HUES64 (cell line): ENCODE results near the gene CD44.

ENCODE experiments used
- H3K27ac ChIP-seq: 2 replicates; pipeline ENCODE4 v1.7.0; 2013; ENCODE audit warnings: low read depth, low read length, inconsistent platforms
- H3K27me3 ChIP-seq: 2 replicates; pipeline ENCODE4 v1.6.1; 2013; ENCODE audit warnings: mild to moderate bottlenecking, low read length; ENCODE audit not compliant: insufficient read depth
- H3K36me3 ChIP-seq: 2 replicates; pipeline ENCODE4 v1.6.1; 2013; ENCODE audit warnings: mild to moderate bottlenecking, low read length; ENCODE audit not compliant: insufficient read depth
- H3K4me1 ChIP-seq: 2 replicates; pipeline ENCODE4 v1.6.1; 2013; ENCODE audit warnings: mild to moderate bottlenecking, low read length, moderate library complexity; ENCODE audit not compliant: insufficient read depth
- H3K4me3 ChIP-seq: 2 replicates; pipeline ENCODE4 v1.5.1; 2013; ENCODE audit warnings: mild to moderate bottlenecking, low read length, moderate library complexity
- H3K9ac ChIP-seq: 2 replicates; pipeline ENCODE4 v1.6.1; 2013; ENCODE audit warnings: mild to moderate bottlenecking, low read depth, low read length
- H3K9me3 ChIP-seq: 2 replicates; pipeline ENCODE4 v1.6.1; 2013; ENCODE audit warnings: low read depth, low read length; ENCODE audit not compliant: insufficient read depth
- WGBS: fragments of 150-250, 120-280 bp; methylation state at CpG from one replicate; pipeline ENCODE4 v1.1.7; 2013; ENCODE audit warnings: missing lambda C conversion rate; 5-methylcytosine and 5-hydroxymethylcytosine counted together

CD44 gene

DNA sequence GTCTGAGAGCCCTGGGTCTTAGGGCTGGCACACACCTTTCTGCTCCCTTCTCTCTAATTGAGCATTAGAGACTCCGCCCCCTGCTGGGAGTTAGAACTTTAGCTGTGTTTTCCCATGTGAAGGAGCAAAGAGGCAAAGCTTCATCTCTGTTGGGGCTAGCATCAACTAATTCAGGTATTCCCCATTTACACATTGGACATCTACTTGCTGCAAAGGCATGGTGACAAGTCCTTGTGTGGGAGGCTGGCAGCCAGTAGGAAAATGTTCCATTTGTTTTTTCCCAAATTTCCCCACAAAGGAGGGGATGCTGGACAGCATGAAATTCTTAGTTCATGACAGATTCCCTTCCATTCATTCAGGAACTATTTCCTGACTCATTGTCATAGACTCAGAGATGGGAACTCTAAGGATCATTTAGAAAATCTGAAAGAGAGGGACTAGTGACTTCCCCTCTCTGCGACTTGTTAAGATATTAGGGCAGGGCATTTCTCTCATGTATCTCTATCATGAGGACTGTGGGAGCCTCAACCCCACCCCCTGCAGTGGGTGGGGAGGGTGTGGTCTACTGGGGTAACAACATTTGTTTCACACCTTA is 3.6 kb downstream of the CD44 start:
- H3K36me3 ChIP-seq = no peaks in the 10 kb centered on the region
- peaks cover 36% of the 10 kb centered on the region for H3K27me3 ChIP-seq
- H3K27ac ChIP-seq = no peak overlapping the region
- no peak overlapping the region for H3K9ac ChIP-seq
- WGBS = 83% methylated on average over 1 of the region's 2 CpGs
- peaks cover 11% of the 10 kb centered on the region; the same call in 1 of the 2 replicates for H3K4me1 ChIP-seq
- H3K4me3 ChIP-seq = no peak overlapping the region
- H3K9me3 ChIP-seq = no peaks in the 10 kb centered on the region

DNA sequence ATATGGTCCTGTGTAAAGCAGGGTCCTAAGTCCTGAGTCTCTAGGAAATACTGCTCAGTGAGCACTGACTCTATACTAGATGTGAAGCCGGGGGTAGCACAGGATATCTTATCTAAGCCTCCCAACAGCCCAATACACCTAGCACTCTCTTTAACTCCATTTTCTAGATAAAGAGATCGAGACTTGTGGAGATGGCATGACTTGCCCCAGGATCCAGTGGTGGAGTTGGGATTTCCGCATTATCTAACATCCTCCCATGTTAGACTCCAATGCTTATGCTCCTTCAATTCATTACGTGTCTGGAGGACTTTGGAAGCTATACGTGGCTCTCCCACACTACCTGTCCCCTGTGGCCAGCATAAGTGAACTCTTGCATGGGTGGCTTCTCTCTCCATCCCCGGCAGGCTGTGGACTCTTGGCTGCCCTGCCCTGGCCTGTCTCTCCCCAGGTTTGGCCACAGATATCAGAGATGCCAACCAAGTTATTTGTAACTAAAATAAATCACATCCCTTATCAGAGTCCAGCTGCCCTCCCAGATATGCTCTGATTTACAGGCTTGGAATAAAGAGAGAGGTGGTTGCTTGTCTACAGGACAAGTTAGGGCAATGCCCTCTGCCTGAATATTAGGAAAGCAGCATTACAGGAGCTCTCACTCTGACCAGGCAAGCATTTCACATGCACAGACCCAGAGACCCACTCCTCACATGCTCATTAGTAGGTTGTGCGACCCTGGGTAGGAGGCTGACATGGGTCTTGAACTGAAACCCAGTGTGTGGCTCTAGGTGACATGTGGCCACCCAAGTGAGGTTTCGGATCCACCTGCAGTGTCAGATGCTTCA is 4.5 kb downstream of the CD44 start:
- Histone ChIP-seq H3K9me3 (no peaks in the 10 kb centered on the region), H3K27ac (no peak overlapping the region), H3K9ac (no peak overlapping the region), H3K36me3 (no peaks in the 10 kb centered on the region), H3K4me1 (peaks cover 17% of the 10 kb centered on the region; the same call in 1 of the 2 replicates), H3K4me3 (no peak overlapping the region), H3K27me3 (peaks cover 26% of the 10 kb centered on the region)
- 93% methylated on average over 8 of the region's 8 CpGs for WGBS

DNA sequence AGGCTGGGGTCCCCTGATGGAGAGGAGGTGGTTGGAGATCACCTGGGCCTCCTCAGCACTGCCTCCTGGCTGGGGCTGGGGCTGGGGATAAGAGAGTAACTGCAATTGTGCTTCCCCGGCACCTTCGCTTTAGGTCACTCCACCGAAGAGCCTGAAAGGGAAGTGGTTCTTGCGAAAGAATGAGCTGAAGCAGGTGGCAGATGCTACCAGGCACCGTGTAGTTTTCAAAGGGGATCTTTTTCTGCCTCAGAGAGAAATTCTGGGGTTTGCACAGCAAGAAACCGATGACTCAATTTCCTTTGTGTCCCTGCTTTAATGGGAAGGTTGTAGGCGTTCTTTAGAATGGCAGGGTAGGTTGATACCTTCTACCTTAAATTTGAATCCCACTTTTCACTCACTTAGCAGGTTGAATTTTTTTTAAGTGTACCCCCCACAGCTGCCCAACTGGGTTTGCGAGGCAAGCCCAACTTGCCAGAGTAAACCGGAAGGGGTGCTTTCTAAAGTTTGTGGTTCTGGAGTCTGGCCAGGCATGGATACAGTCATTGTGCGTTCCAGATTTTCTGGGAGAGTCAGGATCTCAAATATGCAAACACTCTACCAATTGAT is 5.3 kb downstream of the CD44 start:
- Histone ChIP-seq H3K36me3 (no peaks in the 10 kb centered on the region), H3K27me3 (peaks cover 19% of the 10 kb centered on the region), H3K4me3 (no peak overlapping the region), H3K9me3 (no peaks in the 10 kb centered on the region), H3K27ac (no peak overlapping the region), H3K4me1 (peaks cover 18% of the 10 kb centered on the region; the same call in 1 of the 2 replicates), H3K9ac (no peak overlapping the region)
- 79% methylated on average over 9 of the region's 10 CpGs for WGBS

DNA sequence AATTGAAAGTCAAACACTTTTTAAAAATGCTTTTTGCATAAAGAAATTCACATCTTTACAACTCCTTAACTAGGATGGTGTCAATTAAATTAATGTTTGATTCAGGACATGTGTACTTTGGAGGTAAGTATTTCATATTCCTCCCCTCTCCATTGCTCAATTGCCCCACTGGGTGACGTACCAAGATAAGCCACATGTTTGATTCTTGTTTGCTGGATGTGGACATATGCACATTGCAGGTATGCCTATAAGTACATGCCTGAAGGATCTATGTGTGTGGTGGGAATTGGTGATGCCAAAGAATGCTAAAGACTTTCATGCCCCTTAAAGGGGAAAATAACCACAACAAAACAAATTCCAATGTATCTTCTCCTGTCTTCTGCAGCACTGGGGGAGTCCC is 5.8 kb downstream of the CD44 start:
- no peak overlapping the region for H3K4me3 ChIP-seq
- WGBS = 92% methylated on average over 1 of the region's 1 CpG

DNA sequence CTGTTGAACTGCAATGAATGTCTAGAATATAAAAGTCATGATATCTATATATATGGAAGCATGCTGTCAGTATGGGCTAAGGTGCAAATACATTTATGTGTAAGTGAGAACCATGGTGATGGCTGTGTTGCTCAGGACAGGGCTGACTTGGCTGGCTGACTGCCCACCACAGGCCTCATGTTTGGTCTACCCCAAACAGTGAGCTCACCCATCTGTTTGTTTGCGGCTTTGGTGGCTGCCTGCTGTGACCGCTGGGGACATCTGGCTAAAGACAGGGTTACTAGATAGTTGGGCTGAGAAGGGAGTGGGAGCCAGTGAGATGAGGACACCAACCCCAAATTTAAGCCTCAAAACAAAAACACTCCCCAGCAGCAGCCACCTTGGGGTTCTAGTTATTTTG is 6.3 kb downstream of the CD44 start:
- Histone ChIP-seq H3K9me3 (no peaks in the 10 kb centered on the region), H3K4me3 (no peak overlapping the region), H3K27me3 (peaks cover 9% of the 10 kb centered on the region), H3K4me1 (peaks cover 18% of the 10 kb centered on the region; the same call in 1 of the 2 replicates), H3K27ac (no peak overlapping the region), H3K9ac (no peak overlapping the region), H3K36me3 (no peaks in the 10 kb centered on the region)
- WGBS = 100% methylated on average over 1 of the region's 2 CpGs

More for the DNA sequence above, 5.8 kb downstream of the CD44 start:
- Histone ChIP-seq H3K36me3 (no peaks in the 10 kb centered on the region), H3K27ac (no peak overlapping the region), H3K9ac (no peak overlapping the region), H3K9me3 (no peaks in the 10 kb centered on the region), H3K4me1 (peaks cover 18% of the 10 kb centered on the region; the same call in 1 of the 2 replicates), H3K27me3 (peaks cover 13% of the 10 kb centered on the region)

DNA sequence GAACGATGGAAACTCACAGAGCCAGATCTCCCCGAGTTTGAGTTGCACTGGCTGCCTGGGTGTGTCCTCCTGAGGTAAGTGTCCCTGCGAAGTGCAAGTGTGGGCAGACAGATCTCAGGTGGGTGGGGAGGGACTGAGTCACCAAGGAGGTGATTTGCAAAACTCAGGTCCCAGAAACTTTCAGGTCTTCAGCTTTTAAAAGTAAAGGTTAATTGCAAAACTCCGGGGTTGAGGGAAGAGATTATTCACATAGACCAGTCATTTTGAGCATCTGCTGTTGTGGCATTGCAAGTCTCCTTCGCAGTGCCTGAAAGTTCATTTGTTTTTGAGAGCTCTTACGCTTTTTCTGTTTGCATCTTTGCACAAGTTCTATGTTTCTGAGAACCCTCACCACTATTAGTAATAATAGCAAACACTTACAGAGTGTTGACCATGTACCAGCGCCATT is 7.1 kb downstream of the CD44 start:
- Histone ChIP-seq H3K27ac (no peak overlapping the region), H3K9me3 (no peaks in the 10 kb centered on the region), H3K4me1 (peaks cover 18% of the 10 kb centered on the region; the same call in 1 of the 2 replicates), H3K27me3 (peaks cover 4% of the 10 kb centered on the region; the same call in 1 of the 2 replicates), H3K4me3 (no peak overlapping the region), H3K36me3 (no peaks in the 10 kb centered on the region), H3K9ac (no peak overlapping the region)
- WGBS = 84% methylated on average over 7 of the region's 7 CpGs

DNA sequence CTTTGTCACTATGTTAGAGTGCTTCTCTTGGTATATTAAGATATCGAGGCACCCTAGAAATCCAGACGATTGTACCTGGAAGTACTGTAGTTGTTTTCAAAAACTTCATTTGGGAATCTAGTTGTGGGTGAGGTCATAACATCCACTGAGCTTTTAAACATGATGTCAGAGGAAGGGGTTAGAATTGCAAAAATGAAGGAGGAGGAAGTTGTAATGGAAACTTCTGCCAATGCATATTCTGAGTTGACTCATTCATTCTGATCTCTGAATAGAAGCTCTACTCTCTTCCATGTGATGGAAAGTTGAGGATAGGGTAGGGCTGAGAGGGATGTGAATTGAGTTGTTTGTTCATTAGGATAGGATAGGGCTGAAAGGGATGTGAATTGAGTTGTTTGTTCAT is 7.7 kb downstream of the CD44 start:
- no peak overlapping the region for H3K9ac ChIP-seq
- WGBS = 97% methylated on average over 2 of the region's 2 CpGs
- no peaks in the 10 kb centered on the region for H3K27me3 ChIP-seq
- no peak overlapping the region for H3K27ac ChIP-seq
- peaks cover 25% of the 10 kb centered on the region for H3K4me1 ChIP-seq
- no peaks in the 10 kb centered on the region for H3K36me3 ChIP-seq
- H3K4me3 ChIP-seq = no peak overlapping the region
- H3K9me3 ChIP-seq = no peaks in the 10 kb centered on the region

DNA sequence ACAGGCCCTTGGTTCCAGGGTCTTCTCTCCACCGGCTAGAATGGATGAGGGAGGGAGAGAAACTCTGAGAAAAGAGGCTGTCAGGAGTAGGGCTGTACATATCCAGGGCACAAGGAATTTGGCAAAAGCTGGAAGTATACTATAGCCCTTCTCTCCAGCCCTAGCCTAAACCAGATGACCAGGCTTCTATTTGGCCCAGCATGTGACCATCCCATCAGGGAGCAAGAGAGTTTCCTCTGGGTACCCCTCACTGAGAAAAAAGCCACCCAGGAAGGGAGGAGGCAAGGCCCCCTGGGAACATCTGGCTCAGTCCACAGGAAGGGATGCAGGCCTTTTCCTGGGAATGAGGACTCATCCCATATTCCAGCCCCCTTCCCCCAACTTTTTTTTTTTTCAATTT is 8.3 kb downstream of the CD44 start:
- no peak overlapping the region for H3K9ac ChIP-seq
- no peaks in the 10 kb centered on the region for H3K9me3 ChIP-seq
- H3K27ac ChIP-seq = no peak overlapping the region
- peaks cover 30% of the 10 kb centered on the region for H3K4me1 ChIP-seq
- no peaks in the 10 kb centered on the region for H3K36me3 ChIP-seq
- WGBS = 64% methylated on average over 1 of the region's 1 CpG
- H3K27me3 ChIP-seq = no peaks in the 10 kb centered on the region
- H3K4me3 ChIP-seq = no peak overlapping the region

DNA sequence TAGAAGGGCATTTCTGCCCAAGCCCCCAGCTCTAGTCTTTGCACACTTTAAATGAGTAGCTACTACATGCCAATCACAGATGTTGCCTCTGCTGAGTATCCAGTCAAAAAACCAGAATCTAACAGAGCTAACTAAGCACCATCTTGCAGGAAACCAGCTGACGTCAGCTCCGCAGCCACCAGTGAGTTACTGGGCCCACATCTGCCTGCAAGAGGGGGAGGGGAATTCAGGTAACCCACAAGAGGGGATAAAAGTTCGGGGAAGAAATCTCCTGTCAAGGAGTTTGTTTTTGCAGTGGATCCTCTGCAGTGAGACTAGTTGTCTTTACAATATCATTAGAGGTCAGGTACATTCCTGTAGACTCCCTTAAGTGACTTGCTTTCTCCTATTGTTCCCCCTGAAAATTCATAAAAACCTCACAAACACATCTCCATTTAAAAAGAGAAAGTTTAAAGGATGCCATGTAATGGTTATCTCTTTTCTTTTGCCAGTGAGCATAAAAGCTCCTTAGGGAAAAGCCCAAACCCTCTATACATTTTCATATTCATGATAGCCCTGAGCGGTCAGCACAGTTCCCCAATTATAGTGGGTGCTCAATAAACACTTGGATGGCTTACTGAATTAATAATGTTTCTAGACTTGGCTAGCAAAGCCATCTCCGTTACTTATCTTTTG is 9.3 kb downstream of the CD44 start:
- Histone ChIP-seq H3K9me3 (no peaks in the 10 kb centered on the region), H3K27ac (no peak overlapping the region), H3K27me3 (no peaks in the 10 kb centered on the region), H3K36me3 (no peaks in the 10 kb centered on the region), H3K4me1 (peaks cover 35% of the 10 kb centered on the region), H3K4me3 (no peak overlapping the region), H3K9ac (no peak overlapping the region)
- 80% methylated on average over 4 of the region's 5 CpGs for WGBS

DNA sequence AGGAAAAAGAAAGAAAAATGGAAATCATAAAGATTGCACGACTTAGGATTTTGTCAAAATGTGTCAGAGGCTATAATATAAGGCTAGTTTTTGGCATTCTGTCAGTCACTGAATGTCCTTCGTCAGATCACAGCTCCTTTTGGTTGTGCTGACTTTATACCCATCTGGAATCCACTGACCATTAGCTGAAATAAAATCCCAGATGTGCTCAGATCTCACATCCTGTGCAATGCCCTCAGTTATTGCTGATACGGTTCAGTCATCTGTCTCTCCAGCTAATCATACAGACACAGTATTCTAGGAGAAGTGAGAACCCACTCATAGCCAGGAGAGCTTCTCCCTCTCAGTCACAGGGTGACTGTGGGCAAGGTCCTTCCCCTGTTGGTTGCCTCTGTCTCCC is 11.5 kb downstream of the CD44 start:
- WGBS = 96% methylated on average over 3 of the region's 3 CpGs

DNA sequence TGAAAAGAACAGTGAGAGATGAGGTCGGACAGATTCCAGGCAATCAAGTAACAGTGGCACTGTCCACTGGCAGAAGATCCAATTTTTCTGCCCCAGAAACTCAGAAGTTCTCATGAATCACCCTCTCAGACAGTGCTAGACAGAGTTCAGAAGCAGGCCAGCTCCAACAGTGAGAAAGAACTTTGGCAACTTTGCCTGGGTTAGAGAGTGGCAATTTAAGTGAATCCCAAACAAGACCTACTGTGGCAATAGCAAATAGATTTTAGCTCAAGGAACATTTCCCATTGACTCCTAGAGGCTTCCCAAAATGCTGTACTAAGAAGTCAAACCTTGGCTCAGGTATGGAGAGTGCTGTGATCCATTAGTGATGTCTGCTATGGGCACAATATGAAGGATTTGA is 12.3 kb downstream of the CD44 start:
- WGBS = 87% methylated on average over 1 of the region's 1 CpG
- Histone ChIP-seq H3K4me1 (peaks cover 28% of the 10 kb centered on the region), H3K27ac (peak overlapping the region; percentile 59; the same call in 1 of the 2 replicates), H3K4me3 (no peak overlapping the region), H3K36me3 (no peaks in the 10 kb centered on the region), H3K9me3 (no peaks in the 10 kb centered on the region), H3K27me3 (no peaks in the 10 kb centered on the region), H3K9ac (no peak overlapping the region)

More for the DNA sequence above, 11.5 kb downstream of the CD44 start:
- Histone ChIP-seq H3K9me3 (no peaks in the 10 kb centered on the region), H3K27ac (no peak overlapping the region), H3K27me3 (no peaks in the 10 kb centered on the region), H3K4me1 (peaks cover 28% of the 10 kb centered on the region), H3K4me3 (no peak overlapping the region), H3K9ac (no peak overlapping the region), H3K36me3 (no peaks in the 10 kb centered on the region)
